ENCODE results near the gene KIF1B.

KIF1B gene

DNA sequence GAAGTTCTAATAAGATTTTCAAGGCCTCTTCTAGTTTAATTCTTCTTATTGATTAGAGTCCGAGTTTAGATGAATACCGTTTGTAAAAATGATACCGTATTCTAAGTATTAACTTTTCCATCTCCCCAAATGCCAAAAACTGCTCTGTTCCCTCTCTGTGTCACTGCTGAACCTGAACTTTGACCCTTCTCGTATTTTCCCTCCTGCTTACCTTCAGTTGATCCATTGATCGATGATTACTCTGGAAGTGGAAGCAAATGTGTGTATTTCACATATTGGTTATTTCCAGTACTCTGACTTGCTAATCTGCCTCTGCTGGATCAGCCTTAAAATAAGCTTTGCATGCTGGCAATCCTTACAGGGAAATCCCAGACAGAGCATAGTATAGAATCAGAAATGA lies 68.5 kb downstream of the KIF1B start:
- DNase-seq (ENCODE audit: low read depth, low spot score), result no peak

DNA sequence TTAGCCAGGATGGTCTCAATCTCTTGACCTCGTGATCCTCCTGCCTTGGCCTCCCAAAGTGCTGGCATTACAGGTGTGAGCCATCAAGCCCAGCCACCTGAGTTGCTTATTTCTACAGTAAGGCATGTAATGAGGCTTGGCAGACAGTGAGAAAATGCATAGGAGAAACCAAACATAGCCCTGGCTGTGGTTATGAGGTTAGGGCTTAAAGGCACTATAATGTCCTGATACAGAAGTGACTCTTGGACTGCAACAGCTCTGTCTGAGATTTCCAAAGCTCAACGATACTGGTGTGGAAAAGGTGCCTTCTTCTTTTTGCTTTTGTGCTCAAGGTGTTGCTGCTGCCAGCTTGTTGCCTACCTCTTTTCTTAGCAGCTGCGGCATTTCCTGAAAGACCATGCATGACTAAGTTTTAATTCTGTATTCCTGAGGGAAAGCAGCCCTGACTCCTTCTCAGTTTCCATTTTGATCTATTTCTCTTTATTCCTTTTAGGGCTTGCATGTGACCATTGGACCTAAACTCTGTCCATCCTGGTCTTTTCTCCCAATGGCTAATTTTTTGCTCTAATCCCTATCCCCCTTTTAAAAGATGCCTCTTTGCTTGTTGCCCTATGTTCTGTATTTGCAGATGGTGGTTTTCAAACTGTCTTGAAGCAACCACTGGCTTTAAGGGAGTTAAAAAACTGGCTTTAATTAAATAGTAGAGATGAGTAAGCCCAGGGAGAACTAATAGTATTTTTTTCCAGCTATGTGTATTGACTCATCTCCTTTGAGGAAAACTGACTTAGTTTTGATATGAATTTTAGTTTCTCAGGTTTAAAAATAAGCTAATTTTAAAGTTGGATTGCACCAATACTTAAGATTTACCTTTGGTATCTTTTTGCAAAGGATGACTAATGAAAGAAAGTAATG lies 70.3 kb downstream of the KIF1B start:
- no peak for DNase-seq (ENCODE audit: low read depth, low spot score)

GRCh38 chr1:10283318-10283984 lies 73.1 kb downstream of the KIF1B start:
- DNase-seq (ENCODE audit: low read depth, low spot score), result no peak

- no peak for DNase-seq (ENCODE audit: low read depth, low spot score)
Measured at GRCh38 chr1:10286244-10286643, 75.9 kb downstream of the KIF1B start.

GRCh38 chr1:10287023-10287645 lies 76.8 kb downstream of the KIF1B start:
- DNase-seq (ENCODE audit: low read depth, low spot score), result no peak

DNA sequence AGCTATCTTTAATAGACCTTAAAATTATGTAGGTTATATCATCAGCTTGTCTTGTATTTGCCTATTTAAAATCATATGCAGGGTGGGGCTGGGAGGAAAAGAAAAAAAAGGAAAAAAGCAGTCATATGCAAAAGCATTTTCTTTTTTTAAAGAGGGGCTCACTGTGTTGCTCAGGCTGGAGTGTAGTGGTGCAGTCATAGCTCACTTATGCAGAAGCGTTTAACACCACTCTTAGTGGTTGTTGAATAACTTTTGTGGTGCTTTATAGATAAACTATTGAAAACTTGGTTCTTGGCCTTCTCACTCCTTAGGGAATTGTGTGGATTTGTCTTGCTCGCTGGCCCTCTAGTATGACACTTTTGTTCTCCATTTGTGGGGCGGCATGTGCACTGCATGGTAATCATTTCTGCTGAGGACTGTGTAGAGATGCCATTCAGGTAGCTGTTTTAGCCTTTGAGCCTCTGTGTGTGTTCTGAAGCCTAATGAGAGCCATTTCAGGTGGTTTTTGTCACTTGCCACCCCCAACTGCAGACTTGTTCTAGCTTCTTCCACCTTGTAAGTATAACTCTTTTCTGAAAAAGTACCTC lies 77.8 kb downstream of the KIF1B start:
- DNase-seq (ENCODE audit: low read depth, low spot score), result no peak

DNA sequence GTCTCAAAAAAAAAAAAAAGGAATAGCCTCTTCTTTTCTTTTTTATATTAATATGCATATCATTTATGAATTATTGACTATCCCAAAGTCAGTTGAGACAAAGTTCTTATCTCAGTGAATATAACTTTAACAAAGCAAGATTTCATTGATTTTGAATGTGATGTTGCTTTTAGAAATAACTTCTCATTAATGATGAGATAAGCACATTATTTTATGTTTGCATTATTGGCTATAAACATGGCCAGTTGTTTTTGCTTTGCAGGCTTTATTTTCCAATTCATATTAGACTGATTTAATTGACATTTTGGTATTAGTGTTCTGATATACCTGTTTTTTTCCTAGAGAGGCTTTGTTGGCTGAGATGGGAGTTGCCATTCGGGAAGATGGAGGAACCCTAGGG lies 81.3 kb downstream of the KIF1B start:
- DNase-seq (ENCODE audit: low read depth, low spot score), result no peak

DNA sequence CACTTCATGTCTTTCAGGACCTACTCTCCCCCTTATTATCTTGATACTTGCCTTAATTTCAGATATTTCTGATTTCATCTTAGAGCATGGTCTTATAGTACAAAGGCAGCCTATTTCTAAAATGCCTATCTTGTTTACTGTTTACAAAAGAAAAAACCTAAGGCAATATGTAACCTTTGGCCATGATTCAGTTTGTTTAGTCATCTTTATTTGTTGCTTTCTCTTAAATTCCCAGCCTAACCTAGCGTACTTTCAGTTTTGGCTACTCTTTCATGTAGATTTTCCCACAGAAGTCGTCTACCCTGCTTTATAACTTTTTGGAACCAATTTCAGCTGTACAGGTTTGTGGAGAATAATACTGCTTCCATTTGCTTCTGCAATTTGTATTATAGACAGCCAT lies 81.8 kb downstream of the KIF1B start:
- no peak for DNase-seq (ENCODE audit: low read depth, low spot score)

DNA sequence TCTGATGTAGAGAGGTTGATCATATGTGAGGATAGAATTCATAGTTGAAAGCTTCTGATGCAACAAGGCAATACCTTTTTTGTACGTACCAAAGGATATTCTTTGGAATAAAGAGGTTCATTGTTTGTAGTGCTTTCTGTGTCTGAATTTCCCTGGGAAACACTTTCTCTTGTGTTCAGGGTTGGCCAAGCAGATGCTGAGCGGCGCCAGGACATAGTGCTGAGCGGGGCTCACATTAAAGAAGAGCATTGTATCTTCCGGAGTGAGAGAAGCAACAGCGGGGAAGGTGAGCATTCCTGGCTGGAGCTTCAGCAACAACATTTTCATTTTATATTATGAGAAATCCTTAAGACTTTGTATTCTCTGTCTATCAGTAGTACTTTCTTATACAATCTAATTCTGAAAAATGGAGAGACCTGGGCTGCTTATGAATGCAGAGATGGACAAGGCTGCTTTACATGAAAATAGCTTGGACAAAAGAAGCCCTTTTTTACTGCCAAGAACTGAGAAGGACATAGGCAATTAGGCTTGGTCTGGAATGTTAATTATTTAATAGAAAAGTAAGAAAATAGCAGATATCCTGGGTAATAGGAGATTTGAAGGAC lies 85.2 kb downstream of the KIF1B start:
- DNase-seq (ENCODE audit: low read depth, low spot score), result no peak

DNA sequence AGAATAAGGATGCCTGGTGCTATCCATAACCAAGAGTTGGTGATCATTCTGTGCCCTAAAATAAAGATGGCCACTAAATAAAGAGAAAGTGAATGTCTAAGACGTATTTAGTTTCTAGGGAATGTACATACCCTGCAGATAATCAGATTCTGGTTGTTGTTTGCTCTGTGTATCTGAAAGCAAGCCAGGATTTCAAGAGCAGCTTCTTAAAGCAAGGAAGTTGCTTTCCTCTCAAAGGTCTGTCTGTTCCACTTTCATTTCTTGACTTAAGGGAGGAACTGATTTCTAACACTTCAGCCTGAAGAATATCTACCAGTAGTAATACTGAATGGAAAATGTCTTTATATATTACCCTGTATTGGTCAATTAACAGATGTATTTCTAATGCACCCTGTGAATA lies 88.8 kb downstream of the KIF1B start:
- no peak for DNase-seq (ENCODE audit: low read depth, low spot score)

DNA sequence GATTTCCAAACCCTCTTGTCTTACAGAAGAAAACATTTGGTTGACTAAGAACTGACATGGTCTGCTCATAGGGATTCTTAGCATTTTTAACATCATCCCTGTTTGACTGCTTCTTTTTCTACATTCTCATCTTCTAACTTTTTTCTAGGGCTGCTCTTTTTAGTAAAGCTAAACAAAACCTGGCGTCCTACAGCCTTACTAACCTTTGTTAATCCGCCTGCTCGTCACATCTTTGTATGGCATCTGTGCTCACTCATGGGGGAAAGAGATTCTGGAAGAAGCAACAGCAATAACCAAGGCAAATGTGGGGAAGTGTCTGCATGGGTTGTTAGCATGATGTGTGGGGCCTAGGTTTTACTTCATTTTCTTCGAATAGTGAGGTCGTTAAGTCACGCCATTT lies 92.0 kb downstream of the KIF1B start:
- no peak for DNase-seq (ENCODE audit: low read depth, low spot score)

DNA sequence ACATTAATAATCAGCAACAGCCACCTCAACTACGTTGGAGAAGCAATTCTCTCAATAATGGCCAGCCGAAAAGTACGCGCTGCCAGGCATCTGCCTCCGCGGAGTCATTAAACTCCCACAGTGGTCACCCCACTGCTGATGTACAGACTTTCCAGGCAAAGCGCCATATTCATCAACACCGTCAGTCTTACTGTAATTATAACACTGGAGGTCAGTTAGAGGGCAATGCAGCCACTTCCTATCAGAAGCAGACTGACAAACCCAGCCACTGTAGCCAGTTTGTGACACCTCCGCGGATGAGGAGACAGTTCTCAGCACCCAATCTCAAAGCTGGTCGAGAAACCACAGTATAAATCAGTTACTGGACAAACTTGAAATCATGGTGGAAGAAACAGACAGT lies 93.9 kb downstream of the KIF1B start:
- DNase-seq (ENCODE audit: low read depth, low spot score), result no peak

DNA sequence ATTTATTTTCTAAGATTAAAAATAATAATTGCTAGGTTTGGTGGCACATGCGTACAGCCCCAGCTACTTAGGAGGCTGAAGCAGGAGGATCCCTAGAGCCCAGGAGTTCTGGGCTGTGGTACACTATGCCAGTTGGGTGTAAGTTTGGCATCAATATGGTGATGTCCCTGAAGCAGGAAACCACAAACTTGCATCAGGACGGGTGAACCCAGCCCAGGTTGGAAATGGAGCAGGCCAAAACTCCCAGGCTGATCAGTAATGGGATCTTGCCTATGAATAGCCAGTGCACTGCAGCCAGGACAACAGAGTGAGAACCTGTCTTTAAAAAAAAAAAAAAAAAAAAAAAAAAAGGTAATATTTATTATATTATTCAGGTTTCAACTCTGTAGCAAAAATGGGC lies 96.1 kb downstream of the KIF1B start:
- DNase-seq (ENCODE audit: low read depth, low spot score), result no peak

- no peak for DNase-seq (ENCODE audit: low read depth, low spot score)
Measured at GRCh38 chr1:10308001-10308400, 97.6 kb downstream of the KIF1B start.

DNA sequence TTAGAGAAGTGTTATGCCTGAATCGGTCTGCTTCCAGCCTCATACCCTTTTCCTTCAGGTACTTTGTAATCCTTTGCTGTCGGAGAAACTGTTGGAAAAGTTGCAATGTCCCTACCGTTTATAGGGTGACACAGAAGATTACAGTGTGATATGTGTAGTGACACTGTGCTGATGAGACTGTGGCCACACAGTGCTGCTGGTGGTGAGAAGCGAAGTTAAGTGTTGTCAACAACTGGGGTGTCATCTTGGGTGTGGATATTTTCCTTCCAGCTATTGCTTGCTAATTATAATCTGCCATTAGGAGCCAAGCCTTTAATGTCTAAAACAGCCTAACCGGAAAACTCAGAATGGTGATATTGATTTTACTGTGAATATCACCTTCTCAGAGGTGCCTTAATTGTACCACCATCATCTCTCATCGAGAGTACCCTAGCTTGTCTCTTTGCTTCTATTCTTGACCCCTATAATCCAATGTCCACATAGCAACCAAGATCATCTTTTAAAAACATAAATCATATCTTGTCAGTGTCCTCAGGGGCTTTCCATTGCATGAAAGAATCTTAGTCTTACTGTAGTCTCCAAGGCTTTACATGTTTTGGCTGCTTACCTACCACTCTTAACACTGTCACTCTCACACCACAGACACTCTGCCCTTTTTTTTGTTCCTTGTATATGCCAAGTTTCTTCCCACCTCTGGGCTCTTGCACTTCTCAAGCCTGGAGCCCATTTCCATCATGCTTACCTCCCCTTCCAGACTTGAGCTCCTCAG lies 99.1 kb downstream of the KIF1B start:
- no peak for DNase-seq (ENCODE audit: low read depth, low spot score)

GRCh38 chr1:10316752-10317151 lies 106.4 kb downstream of the KIF1B start:
- DNase-seq (ENCODE audit: low read depth, low spot score), result no peak

DNA sequence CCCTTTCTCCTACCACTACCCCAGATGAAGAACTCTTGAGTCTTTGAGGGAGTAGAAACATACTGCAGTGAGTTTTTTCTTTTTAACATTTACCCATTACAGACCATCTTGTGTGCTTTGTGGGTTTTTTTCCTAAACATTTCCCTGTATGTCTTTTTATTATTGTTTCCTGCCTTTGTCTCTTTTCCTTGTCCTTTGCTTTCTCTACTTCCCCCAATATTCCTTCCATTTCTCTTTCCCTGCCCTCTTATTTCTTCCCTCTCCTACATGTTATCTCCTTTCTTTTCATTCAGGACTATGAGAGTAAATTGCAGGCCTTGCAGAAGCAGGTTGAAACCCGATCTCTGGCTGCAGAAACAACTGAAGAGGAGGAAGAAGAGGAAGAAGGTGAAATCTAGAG lies 109.4 kb downstream of the KIF1B start:
- no peak for DNase-seq (ENCODE audit: low read depth, low spot score)

DNA sequence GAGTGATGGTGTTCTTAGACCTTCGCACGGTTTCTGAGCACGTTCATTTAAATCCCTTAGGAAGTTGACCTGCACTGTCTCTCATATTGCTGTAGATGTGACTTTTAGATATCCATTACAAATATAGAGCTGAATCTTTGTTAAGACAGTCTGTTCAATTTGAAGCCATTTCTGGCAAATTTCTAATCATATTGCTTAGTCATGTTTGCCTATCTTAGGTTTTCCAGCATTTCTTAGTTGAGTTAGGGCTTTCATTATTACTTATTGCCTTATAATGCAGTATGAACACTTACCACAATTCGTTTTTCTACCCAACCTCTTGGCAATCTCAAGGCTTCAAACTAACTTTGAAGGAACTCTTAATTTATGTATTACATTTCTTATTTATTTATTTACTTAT lies 110.0 kb downstream of the KIF1B start:
- no peak for DNase-seq (ENCODE audit: low read depth, low spot score)

DNA sequence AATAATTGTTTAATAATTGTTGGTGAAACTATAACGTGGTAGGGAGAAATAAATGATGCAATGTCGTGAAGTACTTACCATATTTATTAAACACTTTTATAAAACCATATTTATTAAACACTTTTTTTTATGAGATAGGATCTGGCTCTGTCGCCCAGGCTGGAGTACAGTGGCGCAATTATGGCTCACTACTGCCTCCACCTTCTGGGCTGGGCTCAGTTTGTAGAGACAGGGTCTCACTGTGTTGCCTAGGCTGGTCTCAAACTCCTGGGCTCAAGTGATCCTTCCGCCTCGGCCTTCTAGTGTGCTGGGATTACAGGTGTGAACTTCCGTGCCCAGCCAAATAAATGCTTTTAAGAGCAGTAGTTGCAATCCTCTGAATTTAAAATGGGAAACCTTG lies 112.5 kb downstream of the KIF1B start:
- DNase-seq (ENCODE audit: low read depth, low spot score), result no peak

DNA sequence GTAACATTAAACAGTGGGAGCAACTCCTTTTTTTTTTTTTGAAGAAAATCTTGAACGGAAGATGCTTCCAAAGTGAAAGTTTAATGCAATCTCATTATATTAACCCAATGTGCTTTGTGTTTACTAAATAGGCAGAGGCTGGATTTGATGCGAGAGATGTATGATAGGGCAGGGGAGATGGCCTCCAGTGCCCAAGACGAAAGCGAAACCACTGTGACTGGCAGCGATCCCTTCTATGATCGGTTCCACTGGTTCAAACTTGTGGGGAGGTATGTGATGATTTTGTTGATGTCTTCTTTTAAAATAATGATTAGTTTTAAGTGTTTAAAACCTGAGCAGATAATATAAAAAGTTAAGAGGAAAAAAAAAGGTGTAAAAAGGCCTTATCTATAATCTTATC lies 114.3 kb downstream of the KIF1B start:
- no peak for DNase-seq (ENCODE audit: low read depth, low spot score)

GRCh38 chr1:10325521-10325920 lies 115.2 kb downstream of the KIF1B start:
- DNase-seq (ENCODE audit: low read depth, low spot score), result no peak

All from brain pericyte (primary cell).